Measurements from ENCODE around the gene CHST4. TPM values are rescaled to one million over a fixed set of nuclear protein-coding genes. Genes with fewer than 3 reads are reported as not detected.

CHST4 gene
- total and polyA plus RNA-seq, 2 donors (not counting 3 experiments of a cell fraction or from before 2014, with no cell fraction given) = not detected

DNA sequence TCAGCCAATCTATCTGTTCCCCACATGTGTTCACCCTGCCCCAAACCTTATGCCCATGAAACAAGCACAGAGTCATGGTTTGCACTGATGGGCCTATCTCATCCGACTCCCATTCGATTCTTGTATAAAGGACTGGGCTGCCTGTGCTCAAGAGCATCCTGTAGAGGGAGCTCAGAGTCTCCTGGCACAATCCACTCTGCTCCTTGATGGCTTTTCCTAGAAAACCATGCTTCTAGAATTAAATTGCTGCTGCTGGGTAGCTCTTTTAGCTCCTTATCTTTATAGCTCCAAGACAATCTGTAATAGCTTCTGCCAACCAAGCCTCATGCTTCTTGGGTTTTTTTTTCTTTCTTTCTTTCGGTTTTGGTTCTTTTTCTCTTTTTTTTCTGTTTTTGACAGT lies 46.8 kb upstream of the CHST4 start:
- Histone ChIP-seq H3K4me2 (ENCODE audit: insufficient read depth, low read length) (no peak overlapping the region), H4K20me1 (replicated peaks; ENCODE audit: control insufficient read depth, extremely low read depth, insufficient read depth, low read length) (no peaks in the 10 kb centered on the region), H3K9me3 (replicated peaks; ENCODE audit: control insufficient read depth, insufficient read depth, low read length) (no peaks in the 10 kb centered on the region), H3K4me1 (ENCODE audit: control insufficient read depth, extremely low read depth, insufficient read depth, low read length) (no peaks in the 10 kb centered on the region), H3K9me1 (replicated peaks; ENCODE audit: control insufficient read depth, extremely low read depth, insufficient read depth, low read length) (no peaks in the 10 kb centered on the region), H3K79me2 (ENCODE audit: control insufficient read depth, insufficient read depth, low read length) (no peaks in the 10 kb centered on the region), H3K9ac (replicated peaks; ENCODE audit: extremely low read depth, insufficient read depth, low read length) (no peak overlapping the region), H3K27me3 (ENCODE audit: control insufficient read depth in 2 of 2, insufficient read depth in 2 of 2, low read length in 2 of 2) (no peaks in the 10 kb centered on the region), H3K27ac (ENCODE audit: insufficient read depth, low read depth, low read length) (no peak overlapping the region), H2AFZ (ENCODE audit: low read depth, low read length) (no peak overlapping the region), H3K36me3 (ENCODE audit: control insufficient read depth in 2 of 2, extremely low read depth in 1 of 2, insufficient read depth in 2 of 2, low read length in 2 of 2) (no peaks in the 10 kb centered on the region), H3K4me3 (replicated peaks in 1 of 3; ENCODE audit: insufficient read depth in 1 of 3, low read depth in 1 of 3, low read length in 3 of 3) (no peak overlapping the region)
- DNase-seq (ENCODE audit: low read depth, low spot score) (peak; percentile 19), FAIRE-seq (peak; percentile 76)
- intact Hi-C loops (cut with micrococcal nuclease) (loop anchor here (1.0 kb wide), 1 partner anchor 58 kb away; no protein-coding TSS in a partner anchor), dilution Hi-C loops (cut with MboI; ENCODE audit: extremely low pct_ligation_motif_present, low sequenced_read_pairs) (no loop called here)
- CTCF ChIA-PET = interaction anchor here (0.6 to 2.0 kb wide), 19 partner anchors 8 to 229 kb away, joined by 3 to 15 read pairs (median 4); partner anchors contain the start of gene ZNF23
- no peak for TF ChIP-seq POLR2AphosphoS5 (IDR thresholded peaks at IDR 0.05; ENCODE audit: insufficient read depth, low read depth, low read length)
- TF ChIP-seq, protein P1, sequence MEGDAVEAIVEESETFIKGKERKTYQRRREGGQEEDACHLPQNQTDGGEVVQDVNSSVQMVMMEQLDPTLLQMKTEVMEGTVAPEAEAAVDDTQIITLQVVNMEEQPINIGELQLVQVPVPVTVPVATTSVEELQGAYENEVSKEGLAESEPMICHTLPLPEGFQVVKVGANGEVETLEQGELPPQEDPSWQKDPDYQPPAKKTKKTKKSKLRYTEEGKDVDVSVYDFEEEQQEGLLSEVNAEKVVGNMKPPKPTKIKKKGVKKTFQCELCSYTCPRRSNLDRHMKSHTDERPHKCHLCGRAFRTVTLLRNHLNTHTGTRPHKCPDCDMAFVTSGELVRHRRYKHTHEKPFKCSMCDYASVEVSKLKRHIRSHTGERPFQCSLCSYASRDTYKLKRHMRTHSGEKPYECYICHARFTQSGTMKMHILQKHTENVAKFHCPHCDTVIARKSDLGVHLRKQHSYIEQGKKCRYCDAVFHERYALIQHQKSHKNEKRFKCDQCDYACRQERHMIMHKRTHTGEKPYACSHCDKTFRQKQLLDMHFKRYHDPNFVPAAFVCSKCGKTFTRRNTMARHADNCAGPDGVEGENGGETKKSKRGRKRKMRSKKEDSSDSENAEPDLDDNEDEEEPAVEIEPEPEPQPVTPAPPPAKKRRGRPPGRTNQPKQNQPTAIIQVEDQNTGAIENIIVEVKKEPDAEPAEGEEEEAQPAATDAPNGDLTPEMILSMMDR (IDR thresholded peaks at IDR 0.05; ENCODE audit: extremely low read depth in 1 of 2, insufficient read depth in 1 of 2, low read depth in 1 of 2, low read length in 2 of 2) = peak; percentile 44 to 70
- BruUV-seq (replicated peaks) = no TSS peak
- POLR2A ChIA-PET = no interaction called here

- POLR2A ChIA-PET = no interaction called here
Measured at GRCh38 chr16:71480956-71481355, 45.3 kb upstream of the CHST4 start.

More at GRCh38 chr16:71480956-71481355, 45.3 kb upstream of the CHST4 start:
- Histone ChIP-seq H3K36me3 (ENCODE audit: control insufficient read depth in 2 of 2, extremely low read depth in 1 of 2, insufficient read depth in 2 of 2, low read length in 2 of 2) (no peaks in the 10 kb centered on the region), H2AFZ (ENCODE audit: low read depth, low read length) (no peak overlapping the region), H3K4me1 (ENCODE audit: control insufficient read depth, extremely low read depth, insufficient read depth, low read length) (peaks cover 4% of the 10 kb centered on the region), H3K4me3 (replicated peaks in 1 of 3; ENCODE audit: insufficient read depth in 1 of 3, low read depth in 1 of 3, low read length in 3 of 3) (no peak overlapping the region), H3K9me1 (replicated peaks; ENCODE audit: control insufficient read depth, extremely low read depth, insufficient read depth, low read length) (no peaks in the 10 kb centered on the region), H3K27ac (ENCODE audit: insufficient read depth, low read depth, low read length) (no peak overlapping the region), H3K9ac (replicated peaks; ENCODE audit: extremely low read depth, insufficient read depth, low read length) (no peak overlapping the region), H3K27me3 (ENCODE audit: control insufficient read depth in 2 of 2, insufficient read depth in 2 of 2, low read length in 2 of 2) (no peaks in the 10 kb centered on the region), H4K20me1 (replicated peaks; ENCODE audit: control insufficient read depth, extremely low read depth, insufficient read depth, low read length) (no peaks in the 10 kb centered on the region), H3K79me2 (ENCODE audit: control insufficient read depth, insufficient read depth, low read length) (no peaks in the 10 kb centered on the region), H3K4me2 (ENCODE audit: insufficient read depth, low read length) (no peak overlapping the region), H3K9me3 (replicated peaks; ENCODE audit: control insufficient read depth, insufficient read depth, low read length) (no peaks in the 10 kb centered on the region)
- dilution Hi-C loops (cut with MboI; ENCODE audit: extremely low pct_ligation_motif_present, low sequenced_read_pairs) (no loop called here), intact Hi-C loops (cut with micrococcal nuclease) (loop anchor here (5.0 kb wide), 1 partner anchor 131 kb away; no protein-coding TSS in a partner anchor)
- no peak for DNase-seq (ENCODE audit: low read depth, low spot score)
- no peak for TF ChIP-seq POLR2A (IDR thresholded peaks at IDR 0.05; ENCODE audit: low read depth, low read length)
- no peak for FAIRE-seq
- no TSS peak for BruUV-seq (replicated peaks)
- CTCF ChIA-PET = interaction anchor here (1.1 to 2.0 kb wide), 2 partner anchors 19 to 20 kb away, joined by 3 to 15 read pairs; no protein-coding TSS in a partner anchor
